GM13976 (cell line): ENCODE measurements around the gene GRID1.

Experiments used
- DNase-seq: peaks from one replicate; pipeline ENCODE4 v3.0.0; 2012; ENCODE audit warnings: low spot score
- in situ Hi-C: fragments of 300-500 bp; cut with MboI; formaldehyde crosslinking; loops from one replicate; pipeline ENCODE4 v1.12.0; 2022; ENCODE audit warnings: low sequenced_read_pairs, mixed read lengths, inconsistent platforms; ENCODE audit not compliant: unreplicated experiment
- TF ChIP-seq, protein P1 (sequence below): IDR thresholded peaks from 2 replicates; pipeline ENCODE4 v1.5.1; 2012; ENCODE audit warnings: borderline replicate concordance, mild to moderate bottlenecking; ENCODE audit not compliant: insufficient read depth; ENCODE audit errors: extremely low read depth, missing control alignments, control extremely low read depth

Gene GRID1

DNA sequence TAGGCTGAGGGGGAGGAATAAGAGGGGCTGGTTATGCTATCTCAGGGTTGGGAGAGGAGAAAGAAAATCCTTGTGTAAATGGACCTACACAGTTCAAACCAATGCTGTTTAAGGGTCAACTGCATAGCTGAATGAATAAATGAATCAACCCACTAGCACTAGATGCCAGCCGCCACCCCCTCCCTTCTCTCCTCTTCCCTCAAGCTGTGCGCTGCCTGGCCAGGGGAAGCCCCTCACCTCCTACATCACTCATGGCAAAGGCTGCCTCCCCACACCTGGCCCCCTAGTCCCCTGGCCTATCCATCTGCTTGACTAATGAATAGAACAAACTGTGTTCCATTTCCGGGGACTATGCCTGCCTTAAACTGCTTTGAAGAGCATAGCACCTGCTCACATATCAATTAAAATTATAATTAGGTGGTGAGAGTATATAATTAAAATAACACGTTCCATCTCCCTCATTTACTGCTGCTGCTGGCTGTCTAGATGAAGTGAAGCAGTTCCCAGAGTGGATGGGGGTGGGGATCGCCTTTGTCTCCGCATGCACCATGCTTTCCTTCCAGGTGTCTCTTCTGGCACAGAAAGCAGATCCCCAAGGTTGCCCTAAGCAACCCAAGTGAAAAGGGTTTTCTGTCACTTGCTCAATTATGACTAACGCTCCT, 32.6 kb downstream of the GRID1 start:
- no peak for DNase-seq
- TF ChIP-seq, protein P1, sequence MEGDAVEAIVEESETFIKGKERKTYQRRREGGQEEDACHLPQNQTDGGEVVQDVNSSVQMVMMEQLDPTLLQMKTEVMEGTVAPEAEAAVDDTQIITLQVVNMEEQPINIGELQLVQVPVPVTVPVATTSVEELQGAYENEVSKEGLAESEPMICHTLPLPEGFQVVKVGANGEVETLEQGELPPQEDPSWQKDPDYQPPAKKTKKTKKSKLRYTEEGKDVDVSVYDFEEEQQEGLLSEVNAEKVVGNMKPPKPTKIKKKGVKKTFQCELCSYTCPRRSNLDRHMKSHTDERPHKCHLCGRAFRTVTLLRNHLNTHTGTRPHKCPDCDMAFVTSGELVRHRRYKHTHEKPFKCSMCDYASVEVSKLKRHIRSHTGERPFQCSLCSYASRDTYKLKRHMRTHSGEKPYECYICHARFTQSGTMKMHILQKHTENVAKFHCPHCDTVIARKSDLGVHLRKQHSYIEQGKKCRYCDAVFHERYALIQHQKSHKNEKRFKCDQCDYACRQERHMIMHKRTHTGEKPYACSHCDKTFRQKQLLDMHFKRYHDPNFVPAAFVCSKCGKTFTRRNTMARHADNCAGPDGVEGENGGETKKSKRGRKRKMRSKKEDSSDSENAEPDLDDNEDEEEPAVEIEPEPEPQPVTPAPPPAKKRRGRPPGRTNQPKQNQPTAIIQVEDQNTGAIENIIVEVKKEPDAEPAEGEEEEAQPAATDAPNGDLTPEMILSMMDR = no peak
- in situ Hi-C loops = no loop called here

DNA sequence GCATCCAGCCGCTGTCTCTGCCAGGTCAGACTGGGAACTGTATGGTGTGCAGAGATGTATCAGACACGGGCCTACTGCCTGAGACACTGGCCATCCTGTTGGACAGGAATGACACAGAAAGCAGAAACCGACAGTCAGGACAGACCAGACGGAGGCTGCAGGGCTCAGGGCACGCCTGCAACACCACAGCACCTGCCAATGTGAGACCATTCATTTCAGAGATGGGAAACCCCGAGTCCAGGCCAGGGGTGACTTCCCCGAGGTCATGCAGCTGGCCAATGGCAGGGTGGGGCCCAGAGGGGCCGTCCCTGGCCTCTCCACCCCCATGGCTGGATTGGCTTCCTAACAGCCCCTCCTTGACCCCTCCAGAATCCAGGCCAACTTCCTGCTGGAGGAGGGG, 34.7 kb downstream of the GRID1 start:
- TF ChIP-seq, protein P1 = no peak
- in situ Hi-C loops = no loop called here
- no peak for DNase-seq

DNA sequence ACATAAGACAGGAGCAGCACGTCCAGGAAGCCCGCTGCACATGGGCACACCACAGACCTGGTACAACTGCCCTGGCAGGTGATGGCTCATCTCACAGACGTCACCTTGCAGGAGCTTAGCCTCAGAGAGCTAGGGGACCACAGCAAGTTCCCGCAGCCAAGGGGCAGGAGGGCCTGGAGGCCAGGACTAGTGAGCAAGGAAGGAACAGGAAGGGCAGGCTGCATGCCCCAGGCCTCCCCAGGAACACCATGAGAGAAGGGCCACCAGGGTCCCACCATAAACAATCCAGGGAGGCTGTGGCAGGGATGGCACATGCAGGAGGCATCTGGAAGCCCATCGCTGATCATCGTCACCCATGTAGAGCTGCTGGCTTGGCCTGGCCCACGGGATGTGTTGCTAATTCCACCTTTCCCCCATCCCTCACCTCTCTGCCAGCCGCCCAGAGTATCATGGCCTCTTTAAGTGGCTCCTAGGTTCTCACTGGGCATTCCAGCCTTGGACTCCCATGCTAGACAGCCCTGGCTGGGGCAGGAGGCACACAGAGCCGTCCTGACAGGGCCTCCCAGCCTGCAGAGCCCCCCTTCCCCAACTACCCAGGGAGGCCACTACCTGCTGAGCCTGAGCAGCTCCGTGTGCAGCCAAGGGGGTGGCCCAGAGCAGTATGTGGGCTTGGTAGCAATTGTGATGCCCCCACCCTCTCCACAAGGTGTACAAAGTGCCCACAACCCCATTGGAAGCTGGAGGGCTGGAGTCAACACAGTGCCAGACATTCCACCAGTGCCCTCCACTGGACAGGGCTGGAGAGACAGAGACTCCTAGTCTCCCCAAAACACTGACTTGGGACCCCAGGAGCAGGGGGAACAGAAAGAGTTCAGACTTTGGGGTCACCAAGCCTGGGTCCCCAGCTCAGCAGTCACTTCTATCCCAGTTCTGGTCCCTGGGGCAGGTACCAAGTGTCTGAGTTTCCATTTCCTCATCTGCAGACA, 35.5 kb downstream of the GRID1 start:
- no peak for DNase-seq
- TF ChIP-seq, protein P1 = no peak
- in situ Hi-C loops = no loop called here

DNA sequence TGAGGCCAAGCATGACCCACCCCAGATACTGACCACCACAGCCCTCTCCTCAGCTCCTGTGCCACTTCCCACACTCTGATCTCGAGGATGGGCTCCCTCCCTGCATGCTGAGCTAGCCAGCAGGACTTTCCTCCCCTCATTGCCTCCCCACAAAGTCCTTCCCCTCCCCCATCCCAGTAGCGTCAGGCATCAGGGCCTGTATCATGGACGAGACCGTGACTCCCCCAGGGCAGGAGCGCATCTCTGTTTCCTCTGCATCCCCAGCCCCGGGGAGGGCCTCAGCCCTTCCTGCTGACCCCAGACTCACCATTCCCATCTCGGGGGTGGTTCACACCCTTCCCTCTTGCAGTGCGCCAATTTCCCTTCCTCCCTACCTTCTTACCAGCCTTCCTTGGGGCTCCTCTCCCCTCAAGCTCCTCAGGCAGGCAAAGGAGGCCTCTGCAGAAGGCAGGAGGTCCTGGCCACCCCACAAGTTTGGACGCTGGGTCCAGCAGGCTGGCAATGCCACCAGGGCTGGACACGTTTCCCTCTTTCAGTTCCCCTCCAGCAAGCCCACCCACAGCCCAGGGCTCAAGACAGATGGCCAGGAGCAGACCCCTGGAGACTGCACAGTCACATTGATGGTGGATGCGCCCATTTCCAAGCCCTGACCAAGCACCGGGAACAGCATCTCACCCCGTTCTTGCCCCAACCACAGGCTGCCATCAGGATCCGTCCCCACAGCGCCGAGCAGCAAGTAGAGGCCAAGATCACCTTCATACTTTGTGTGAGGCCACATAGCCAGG, 36.5 kb downstream of the GRID1 start:
- no peak for DNase-seq
- in situ Hi-C loops = no loop called here
- TF ChIP-seq, protein P1 = no peak

DNA sequence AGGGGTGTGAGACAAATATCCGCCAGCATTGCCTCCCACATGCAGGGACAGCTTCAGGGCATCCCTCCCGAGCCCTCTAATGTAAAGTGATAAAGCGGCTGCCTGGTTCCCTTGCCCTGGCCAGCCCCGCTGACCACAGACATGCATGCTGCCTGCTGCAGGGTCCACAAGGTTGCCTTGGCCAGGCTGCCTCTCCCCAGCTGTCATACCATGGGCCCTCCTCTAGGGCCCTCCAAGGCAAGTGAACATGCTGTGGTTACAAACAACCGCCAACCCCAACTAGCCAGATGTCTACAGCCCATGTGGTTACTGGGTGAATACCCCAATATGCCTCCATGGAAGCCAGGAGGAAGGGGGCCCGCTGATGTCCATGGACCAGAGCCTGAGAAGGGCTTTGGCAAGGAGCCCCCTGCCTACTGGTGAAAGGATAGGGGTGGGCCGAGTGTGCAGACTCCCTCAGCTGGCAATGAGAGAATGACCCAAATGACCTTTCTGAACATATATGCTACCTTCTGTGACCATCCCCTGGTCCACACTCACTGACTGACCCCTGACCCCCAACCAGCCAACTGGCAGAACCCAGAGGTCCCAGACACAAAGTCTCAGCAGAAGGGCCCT, 37.4 kb downstream of the GRID1 start:
- TF ChIP-seq, protein P1 = no peak
- in situ Hi-C loops = no loop called here

More for the DNA sequence above, 37.4 kb downstream of the GRID1 start:
- no peak for DNase-seq
